ENCODE results near the gene FJX1.

The FJX1 gene

DNA sequence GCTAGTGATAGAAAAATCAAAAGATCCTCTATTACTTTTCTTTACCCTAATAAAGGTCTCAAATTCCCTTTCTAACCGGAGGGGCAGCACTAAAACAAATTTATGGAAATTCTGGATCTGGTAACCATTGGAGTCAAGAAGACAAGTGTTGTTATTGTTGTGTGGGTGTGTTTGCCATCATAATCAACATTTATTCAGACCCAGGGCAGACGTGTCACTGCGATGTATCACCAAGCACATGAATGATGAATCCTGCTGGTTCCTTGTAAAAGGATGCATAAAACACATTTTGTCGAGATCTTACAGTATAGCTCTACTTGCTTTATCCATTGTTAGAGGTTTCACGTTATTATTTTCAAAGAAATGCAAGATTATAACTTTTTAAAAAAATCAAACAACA is 12.1 kb upstream of the FJX1 start:
- no peak for DNase-seq (ENCODE audit: low read depth)

DNA sequence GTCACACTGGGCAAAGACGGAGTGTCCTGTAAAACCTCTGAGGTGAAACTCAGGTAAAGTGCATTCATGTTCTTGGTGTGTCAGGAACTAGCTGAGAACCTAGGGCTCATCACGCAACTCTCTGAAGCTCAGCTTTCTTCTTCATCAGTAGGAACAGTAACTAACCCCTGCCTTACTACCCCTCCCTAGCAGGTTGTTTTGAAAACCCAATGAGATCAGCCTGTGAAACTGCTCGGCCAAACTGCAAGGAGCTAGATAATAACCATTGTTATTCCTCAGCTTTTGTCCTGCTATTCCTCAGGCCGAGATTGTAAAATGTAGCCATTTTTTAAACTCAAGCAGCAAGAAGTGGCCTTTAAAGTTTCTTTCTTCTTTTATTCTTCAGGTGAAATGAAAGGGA is 9.8 kb upstream of the FJX1 start:
- DNase-seq (ENCODE audit: low read depth) = no peak

DNA sequence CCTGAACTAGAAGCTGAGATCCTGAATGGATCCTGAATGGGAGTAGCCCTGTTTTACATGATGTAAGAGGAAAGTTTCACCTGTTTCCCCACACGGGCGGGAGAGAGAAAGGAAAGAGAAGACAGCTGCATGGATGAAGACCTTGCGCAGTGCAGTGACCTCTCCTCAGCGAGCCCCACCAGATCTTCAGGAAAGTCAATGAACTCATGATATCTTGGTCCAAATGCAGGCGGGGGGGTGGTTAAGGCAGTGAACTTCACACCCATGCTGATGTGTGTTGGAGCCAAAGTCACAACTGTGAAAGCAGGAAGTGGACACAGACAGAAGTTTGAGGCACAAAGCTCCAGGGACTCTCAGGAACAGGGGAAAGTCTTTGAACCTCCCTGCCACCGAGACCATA is 8.6 kb upstream of the FJX1 start:
- no peak for DNase-seq (ENCODE audit: low read depth)

- no peak for DNase-seq (ENCODE audit: low read depth)
Measured at GRCh38 chr11:35610631-35611030, 7.6 kb upstream of the FJX1 start.

GRCh38 chr11:35611741-35612140 is 6.5 kb upstream of the FJX1 start:
- DNase-seq (ENCODE audit: low read depth) = no peak

DNA sequence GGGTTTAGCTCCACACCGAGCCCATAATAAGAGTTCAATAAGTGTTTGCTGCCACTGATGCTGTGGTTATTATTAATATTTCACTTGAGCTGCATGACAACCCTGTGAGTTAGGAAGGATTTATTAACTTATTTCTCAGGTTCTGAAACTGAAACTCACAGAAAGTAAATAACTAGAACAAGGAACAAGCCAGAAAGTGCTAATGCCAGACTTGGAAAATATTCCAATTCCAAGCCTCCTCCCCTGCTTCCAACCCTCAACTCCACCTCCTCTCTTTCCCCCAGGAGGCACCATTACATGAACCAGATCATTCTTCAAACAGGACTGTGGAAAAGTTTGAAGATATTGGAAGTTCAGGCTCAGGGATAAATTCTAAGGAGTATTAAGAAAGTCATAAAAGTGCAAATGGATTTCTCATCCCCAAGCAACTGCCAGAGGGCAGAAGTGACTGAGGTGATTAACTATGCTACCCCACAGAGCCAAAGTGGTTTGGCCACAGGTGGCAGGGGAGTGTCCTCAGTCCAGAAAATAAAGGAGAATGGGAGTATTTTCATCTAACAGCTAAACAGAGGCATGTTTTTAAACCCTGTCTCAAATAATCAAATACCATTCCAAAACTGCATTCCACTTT is 3.2 kb upstream of the FJX1 start:
- DNase-seq (ENCODE audit: low read depth) = no peak

DNA sequence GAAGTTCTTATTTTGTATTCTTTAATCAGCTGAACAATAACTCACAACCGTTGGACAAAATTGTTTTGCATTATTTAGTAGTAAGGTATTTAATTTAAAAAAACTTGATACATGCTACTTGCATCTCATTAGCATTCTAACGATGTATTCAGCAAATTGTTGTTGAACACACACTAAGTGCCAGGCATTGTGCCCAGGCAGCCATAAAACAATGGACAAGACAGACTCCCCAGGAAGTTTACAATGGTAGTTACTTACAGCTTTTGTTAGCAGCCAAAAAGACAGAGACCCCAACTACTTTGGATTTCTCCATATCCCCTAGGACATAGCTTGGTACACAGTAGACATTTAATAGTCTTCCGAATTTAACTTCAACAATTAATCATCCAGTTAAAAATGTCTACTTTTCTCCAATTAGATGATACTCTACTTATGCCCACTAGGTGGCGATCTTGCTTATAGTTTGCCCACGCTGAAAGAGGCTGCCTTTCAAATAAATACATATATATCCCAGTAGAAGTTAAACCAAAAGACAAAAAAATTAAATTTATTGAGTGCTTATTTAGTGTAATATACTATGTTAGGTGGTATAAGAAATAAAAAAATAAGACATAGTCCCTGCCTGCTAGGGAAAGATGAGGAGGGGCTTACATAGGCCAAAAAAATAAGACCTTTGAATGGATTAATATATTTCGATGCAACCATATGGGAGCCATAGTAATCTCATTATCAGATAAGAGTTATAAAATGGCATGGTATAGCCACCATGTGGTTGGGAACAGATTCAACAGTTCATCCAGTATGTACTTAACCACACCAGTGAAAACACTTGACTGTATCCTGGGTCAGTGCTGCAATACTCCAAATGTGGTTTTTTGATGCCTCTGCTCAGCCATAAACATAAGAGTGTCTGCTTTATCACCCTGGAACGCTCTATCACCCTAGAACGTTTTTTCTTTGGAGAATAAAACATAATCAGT is 2.0 kb upstream of the FJX1 start:
- DNase-seq (ENCODE audit: low read depth) = no peak

DNA sequence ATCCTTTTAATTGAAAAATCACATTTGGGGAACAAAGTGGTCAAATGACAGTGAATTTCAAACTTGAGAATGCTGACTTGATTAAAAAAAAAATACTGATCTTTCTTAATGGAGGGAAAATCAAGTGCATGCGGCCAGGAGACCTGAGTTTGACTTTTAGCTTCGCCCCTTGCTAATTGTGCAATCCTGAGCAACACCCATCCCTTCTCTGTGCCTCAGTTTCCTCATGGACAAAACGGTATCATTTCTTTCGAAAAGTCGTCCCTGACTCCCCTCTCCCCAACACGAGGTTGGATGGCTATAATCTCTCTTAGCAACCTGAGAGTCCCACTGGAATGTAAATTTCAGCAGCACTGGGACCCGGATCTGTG is 959 bp upstream of the FJX1 start:
- no peak for DNase-seq (ENCODE audit: low read depth)

DNA sequence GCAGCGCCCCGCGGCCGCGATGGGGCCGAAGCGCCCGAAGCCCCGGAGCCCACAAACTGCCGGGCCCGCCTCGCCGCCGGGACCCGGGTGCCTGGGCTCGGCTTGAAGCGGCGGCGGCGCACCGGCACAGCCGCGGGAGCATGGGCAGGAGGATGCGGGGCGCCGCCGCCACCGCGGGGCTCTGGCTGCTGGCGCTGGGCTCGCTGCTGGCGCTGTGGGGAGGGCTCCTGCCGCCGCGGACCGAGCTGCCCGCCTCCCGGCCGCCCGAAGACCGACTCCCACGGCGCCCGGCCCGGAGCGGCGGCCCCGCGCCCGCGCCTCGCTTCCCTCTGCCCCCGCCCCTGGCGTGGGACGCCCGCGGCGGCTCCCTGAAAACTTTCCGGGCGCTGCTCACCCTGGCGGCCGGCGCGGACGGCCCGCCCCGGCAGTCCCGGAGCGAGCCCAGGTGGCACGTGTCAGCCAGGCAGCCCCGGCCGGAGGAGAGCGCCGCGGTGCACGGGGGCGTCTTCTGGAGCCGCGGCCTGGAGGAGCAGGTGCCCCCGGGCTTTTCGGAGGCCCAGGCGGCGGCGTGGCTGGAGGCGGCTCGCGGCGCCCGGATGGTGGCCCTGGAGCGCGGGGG is 346 bp downstream of the FJX1 start:
- no peak for DNase-seq (ENCODE audit: low read depth)

GRCh38 chr11:35619116-35619854 is 1.0 kb downstream of the FJX1 start:
- DNase-seq (ENCODE audit: low read depth) = no peak

- no peak for DNase-seq (ENCODE audit: low read depth)
Measured at GRCh38 chr11:35619855-35620640, 1.8 kb downstream of the FJX1 start.

- no peak for DNase-seq (ENCODE audit: low read depth)
Measured at GRCh38 chr11:35620795-35621194, 2.5 kb downstream of the FJX1 start.

DNA sequence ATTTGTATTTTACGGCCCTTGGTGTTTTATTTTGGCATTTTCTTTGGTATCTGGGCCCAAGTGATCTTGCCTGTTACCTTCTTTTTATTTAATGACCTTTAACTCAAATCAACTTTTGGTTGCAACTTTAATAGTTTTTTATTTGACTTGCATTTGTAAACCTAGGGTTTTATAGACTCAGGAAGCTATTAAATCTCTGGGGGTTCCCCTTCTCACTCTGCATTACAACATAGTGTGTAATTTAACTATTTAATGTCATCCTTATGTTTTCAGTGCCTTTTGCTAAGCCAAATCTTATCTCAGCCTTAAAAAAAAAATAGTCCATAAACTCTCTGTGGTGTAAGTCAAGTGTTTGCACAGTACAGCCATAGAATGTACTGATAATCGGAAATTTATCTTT is 3.4 kb downstream of the FJX1 start:
- DNase-seq (ENCODE audit: low read depth) = no peak

DNA sequence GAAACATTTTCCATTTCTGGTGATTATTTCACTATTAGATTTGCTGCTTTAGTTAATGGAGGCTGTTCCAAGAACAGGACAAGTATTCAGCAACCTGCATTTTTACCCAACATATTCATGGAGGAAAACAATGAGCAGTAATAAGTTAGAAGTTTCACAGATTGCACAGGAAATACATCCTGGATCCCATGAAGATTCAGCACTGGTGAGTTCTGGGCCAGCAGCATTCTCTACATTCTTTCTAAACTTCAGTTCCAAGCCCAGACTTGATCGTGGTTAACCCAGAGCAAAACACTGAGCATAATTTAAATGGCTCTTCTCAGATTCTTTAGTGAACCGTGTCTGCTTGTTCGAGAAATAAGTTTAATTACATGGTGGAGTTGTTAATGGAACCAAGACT is 3.8 kb downstream of the FJX1 start:
- DNase-seq (ENCODE audit: low read depth) = no peak

- DNase-seq (ENCODE audit: low read depth) = no peak
Measured at GRCh38 chr11:35623621-35624168, 5.4 kb downstream of the FJX1 start.

GRCh38 chr11:35624316-35624715 is 6.1 kb downstream of the FJX1 start:
- DNase-seq (ENCODE audit: low read depth) = no peak

GRCh38 chr11:35624781-35625180 is 6.5 kb downstream of the FJX1 start:
- DNase-seq (ENCODE audit: low read depth) = no peak

DNA sequence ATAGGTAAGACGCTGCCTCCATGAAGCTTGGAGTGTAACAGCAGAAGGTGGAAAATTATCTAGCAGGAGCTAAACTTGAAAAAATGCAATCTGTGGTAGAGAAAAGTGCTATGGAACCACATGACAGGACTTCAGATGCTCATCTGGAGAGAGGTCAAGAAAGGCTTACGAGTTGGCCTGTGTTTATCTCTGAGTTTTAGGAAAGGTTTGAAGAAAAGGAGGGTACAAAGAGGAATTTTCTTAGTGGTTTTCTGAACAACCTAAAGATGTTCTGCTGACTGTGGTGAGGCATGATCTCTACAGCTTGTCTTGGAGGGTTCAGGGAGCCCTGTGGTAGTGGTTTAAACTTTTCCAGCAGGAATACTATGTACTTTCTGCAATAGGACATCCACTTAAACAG is 8.2 kb downstream of the FJX1 start:
- DNase-seq (ENCODE audit: low read depth) = no peak

DNA sequence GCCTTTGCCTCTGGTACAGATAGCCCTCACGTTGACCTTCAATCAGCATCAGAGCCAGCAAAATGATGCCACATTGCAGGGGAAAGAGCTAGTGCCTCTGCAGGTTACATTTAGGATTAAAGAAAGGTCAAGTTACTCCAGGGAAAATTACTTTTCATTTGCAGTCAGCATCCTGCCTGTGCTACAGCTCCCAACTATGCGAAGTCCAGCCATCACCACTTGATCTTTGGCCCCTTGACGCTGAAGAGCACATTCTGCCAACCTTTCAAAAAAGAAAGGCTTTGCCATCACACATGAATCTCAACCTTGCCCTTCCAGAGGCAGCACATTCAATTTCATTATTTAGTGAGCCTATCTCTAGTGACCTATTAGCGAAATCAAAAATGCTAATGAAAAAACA is 11.3 kb downstream of the FJX1 start:
- DNase-seq (ENCODE audit: low read depth) = no peak

- no peak for DNase-seq (ENCODE audit: low read depth)
Measured at GRCh38 chr11:35629914-35630313, 11.7 kb downstream of the FJX1 start.

DNA sequence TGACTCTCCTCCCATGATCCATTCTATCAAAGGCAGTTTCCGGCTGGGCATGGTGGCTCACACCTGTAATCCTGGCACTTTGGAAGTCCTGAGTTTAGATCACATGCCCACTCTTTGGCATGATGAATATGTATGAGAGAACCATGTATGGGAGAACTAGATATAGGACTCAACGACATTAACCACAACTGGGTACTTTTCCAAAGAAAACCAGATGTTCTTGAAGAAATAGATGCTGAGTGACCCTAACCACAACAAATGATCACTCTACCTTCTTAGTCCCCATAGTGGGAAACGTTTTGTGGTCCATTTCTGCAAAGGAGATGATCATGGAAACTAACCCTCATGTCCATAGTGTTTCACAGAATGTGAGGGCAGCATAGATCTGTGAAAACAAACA is 13.6 kb downstream of the FJX1 start:
- no peak for DNase-seq (ENCODE audit: low read depth)
